HG02840 (cell line): ENCODE data around the gene HDAC9.

Experiments used
- ATAC-seq: cut with Tn5 transposase; IDR thresholded peaks from one replicate; pipeline ENCODE4 v1.9.1; 2021; ENCODE audit warnings: mild to moderate bottlenecking, moderate library complexity, moderate number of reproducible peaks; ENCODE audit not compliant: unreplicated experiment, low FRiP score

HDAC9 gene

DNA sequence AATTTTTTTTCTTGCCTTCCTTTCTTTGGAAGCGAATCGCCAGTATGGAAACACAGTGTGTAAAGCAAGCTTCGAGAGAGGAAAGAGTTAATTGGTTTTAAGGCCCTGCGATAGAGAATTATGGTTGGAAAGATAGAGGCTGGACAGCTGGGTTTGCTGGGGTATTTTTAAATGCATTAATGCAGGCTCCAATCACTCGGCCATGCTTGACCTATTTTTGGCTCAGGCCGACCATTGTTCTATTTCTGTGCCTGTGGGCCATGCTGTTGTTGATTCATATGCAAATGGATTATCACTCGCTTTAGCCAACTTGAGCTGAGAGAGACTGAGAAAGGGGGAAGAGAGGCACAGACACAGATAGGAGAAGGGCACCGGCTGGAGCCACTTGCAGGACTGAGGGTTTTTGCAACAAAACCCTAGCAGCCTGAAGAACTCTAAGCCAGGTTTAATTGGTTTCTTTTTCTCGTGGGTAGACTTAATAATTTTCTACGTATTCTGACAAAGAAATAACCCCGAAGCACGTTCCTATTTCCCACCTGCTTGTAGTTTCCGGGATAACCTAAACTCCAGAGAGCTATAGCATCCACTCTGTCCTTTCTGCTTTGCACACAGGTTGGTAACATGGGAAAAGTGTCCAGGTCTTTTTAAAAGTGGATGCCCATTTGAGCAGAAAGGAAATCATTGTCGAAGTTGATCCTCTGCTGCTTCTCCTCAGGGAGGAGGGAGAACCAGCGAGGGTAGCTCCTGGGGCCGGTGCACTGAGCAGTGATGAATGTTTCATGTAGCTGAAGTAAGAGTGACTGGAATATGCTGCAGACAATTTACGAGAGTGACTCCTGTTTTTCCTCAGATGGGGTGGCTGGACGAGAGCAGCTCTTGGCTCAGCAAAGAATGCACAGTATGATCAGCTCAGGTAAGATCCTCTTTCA, at the start of gene HDAC9:
Gene HDAC9, plus strand, starts transcription at position 338 of the 929 bp plus-strand sequence. Its CDS starts 554 bp downstream, at position 892.
- peak; percentile 76 for ATAC-seq

DNA sequence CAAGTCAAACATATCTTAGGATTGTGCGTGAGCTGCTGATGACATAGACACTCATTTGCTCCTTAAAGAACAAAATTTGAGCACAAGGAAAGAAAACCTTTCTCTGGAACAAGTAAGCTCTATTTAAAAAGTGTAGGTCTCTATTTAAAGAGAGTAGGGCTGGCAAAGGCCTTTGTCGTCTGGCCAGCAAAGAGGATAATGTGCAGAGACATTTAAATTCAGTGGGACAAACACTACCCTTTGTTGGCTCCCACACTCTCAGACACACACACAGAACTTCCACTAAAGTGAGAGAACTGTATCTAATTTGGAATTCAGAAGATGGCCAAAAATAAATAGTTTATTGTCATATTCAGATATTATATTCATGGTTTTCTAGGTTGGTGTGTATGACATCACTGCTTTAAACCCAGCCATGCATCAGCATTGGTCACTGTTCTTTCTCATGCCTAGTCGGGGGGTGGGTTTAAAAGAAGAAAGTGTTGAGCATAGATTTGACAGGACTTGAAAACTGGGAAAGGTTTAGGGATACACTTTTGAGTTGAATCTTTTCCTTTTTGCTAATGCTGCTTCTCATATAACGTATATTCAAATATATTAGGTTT, 49.5 kb upstream of the HDAC9 start:
- ATAC-seq, result no peak

DNA sequence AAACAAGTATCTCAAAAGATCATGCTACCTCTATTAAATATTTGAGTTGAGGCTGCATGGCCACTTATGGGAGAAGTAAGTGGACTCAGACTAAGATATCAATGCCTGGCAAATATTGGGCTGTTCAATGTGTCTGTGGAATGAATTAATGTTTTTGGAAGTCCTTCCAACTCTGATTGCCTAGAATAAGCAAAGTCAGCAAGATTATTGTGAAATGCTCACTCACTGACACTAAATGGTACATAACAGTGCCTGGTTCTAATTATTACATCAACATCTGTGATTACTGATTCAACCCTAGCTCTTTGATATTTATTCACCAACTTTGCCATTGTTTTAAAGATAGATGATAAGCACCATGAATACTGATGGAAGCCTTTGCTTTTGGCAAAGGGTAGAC, 45.5 kb upstream of the HDAC9 start:
- no peak for ATAC-seq

DNA sequence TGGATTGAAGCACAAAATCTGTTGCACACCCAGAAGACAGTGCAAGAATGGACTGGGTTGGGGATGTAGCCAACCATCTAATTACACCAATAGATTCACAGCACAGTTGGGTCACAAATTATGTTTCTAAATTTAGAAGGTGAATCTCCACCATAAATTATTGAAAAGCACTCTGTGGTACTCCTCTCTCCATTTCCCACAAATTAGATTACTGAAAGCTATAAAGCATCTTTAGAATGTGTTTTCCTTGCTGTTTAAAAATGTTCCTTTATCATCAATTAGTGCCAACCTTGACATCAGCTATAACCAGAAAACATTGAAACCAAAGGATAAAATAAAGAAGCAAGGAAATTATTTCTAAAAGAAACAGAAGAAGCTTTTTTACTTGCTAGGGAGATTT, 39.9 kb upstream of the HDAC9 start:
- ATAC-seq, result no peak

DNA sequence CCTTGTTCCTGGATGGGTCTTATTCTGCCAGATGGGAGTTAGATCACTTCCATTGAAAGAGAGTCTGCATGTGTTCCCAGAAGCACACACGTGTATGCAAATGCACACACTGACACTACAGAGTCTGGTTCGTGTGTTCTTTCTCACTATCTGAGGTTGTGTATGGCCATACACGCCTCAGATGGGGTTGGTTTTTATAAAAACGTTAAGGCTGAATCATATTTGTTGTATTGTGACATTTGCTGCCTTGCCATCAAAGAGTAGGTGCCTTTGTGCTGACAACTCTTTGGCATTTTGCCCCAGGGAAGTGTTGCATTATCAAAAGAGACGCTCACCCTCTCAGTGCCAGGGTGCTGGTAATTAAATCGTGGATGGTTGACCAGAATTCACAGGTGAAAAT, 37.7 kb upstream of the HDAC9 start:
- no peak for ATAC-seq

DNA sequence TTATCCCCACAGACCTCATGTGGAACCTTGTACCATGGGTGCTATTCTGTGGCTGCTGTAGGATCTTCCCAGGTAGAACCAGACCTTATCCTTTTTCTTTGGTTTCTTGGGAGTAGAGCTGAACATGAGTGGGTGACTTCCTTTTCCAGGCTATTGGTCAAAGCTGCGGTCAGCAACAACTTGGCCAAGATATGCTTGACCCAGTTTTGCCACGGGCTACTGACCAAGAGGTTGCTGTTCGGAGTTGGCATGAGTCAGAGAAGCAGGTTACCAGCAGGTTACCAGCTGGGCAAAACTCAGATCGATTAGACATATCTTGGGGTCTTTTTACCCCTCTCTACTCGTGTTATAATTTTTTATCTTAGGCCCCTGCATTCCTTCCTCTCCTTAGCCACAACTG, 36.7 kb upstream of the HDAC9 start:
- ATAC-seq, result no peak

DNA sequence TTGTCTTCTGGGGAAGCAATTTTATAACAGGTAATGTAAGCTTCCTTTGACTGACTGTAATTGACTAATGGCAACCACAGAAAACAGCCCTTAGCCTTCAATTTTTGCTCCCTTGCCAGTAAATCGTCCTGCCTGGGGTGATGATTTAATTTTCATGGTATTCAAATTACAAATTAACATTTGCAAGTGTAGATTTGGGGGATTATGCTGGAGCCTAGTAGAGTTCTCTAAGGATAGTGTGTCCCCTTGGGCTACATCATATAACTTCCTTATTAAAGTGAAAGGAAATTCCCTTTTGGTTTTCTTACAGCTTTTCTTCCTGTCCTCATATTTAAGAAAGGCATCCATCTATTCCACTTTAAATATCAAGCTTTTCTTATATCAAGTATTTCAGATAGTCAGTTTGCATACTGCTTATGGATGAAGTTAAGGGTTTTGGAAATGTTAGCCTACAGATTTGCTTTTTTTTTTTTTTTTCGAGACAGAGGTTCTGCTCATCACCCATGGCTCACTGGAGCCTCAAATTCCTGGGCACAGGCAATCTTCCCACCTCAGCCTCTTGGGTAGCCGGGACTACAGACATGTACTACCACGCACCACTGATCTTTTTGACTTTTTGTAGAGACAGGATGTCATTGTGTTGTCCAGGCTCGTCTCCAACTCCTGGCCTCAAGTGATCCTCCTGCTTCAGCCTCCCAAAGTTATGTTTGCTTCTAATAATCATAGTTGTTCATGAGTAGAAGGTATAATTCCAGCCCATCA, 35.9 kb upstream of the HDAC9 start:
- ATAC-seq, result no peak

DNA sequence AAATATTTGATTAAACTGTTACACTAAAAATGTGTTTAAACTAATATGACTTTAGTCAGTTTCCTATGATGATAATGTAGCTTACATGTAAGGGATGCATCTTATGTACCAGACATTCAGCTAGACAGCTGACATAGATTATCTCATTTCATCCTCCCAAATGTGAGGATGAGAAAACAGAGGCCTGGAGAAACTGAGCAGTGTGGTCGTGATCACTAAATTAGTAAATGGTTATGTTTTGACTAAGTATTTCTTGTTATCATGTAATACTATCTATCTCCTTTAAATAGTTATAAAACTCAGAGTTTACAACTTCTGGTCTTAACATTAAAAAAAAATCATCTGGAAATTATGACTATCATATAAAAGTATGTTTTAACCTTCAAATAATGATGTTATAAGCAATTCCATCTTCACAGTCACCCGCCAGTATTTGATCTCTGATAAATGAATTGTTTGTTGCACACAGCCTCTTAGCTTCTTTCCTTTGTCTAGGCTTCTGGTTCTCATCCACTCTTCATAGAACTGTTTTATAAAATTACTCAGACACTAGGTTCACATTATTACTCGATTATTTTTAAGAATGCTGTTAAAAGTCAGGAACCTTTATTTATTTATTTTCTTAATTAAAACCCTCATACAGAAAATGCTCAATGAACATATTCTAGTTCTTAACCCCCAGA, 33.6 kb upstream of the HDAC9 start:
- no peak for ATAC-seq

DNA sequence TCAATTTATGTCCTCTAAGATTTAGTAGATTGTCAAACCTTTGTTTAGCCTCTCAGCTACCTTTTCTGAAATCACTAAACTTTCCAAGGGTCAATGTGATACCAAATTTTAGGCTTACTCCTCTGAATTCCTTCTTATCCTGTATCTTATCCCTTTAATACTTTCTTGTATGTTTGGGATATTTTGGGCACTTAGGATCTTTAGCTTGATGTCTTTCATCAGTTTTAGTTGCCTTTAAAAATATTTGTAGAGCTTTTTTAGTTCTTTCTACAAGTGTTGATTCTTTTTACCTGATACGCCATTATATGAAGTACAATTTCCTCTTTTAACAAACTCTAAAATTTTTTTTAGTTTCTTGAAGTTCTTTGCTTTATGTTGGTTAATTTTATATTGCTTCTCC, 30.7 kb upstream of the HDAC9 start:
- ATAC-seq, result no peak

DNA sequence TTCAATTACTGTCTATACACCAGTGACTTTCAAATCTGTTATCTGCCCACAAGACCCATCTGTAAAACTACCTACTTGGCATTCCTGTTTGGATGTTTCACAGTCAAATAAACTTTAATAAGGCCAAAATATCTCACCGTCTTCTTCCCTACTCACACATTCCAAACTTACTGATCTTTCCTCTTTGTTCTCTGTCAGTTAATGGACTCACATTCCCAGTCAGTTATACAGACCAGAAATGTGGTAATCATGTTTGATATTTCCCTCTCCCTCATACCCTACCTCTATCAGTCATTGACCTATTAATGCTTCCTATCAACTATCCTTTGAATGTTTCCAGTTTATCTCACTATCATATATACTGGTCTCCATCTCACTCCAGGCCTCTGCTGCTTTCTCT, 28.5 kb upstream of the HDAC9 start:
- ATAC-seq, result no peak

DNA sequence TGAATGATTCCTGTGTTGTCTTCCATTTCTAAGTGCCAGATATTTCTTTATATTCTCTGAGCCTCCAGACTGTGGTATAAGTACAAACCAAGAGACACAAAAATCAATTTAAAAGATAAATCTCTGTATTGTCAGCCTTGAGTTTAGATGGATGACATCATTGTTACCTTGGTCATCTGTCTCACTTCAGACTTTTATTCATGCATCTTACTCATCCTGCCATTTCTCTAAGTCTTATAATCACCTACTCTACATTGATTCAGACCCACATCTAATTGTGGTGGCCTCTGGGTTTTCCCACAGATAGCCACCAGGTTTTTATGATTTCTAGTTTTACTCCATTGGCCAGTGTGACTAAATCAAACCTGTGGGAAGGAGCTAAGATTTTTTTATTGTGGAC, 26.8 kb upstream of the HDAC9 start:
- ATAC-seq, result no peak

DNA sequence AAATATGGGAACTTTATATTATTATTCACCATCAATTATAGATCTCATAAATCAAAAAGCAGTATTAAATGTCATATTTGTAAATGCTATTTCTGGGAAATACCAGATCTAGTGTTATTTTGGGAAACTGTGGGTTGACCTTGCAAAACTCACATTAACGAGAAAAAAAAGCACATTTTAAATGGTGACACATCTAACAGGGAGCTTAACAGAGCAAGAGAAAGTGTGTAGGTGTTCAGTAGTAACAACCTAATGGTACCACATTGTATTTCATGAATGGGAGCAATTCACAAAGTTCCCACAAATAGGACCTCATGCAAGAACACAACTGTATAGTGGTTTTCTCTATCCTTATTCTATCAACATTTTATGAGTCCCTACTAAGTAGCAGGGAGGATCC, 26.2 kb upstream of the HDAC9 start:
- no peak for ATAC-seq

DNA sequence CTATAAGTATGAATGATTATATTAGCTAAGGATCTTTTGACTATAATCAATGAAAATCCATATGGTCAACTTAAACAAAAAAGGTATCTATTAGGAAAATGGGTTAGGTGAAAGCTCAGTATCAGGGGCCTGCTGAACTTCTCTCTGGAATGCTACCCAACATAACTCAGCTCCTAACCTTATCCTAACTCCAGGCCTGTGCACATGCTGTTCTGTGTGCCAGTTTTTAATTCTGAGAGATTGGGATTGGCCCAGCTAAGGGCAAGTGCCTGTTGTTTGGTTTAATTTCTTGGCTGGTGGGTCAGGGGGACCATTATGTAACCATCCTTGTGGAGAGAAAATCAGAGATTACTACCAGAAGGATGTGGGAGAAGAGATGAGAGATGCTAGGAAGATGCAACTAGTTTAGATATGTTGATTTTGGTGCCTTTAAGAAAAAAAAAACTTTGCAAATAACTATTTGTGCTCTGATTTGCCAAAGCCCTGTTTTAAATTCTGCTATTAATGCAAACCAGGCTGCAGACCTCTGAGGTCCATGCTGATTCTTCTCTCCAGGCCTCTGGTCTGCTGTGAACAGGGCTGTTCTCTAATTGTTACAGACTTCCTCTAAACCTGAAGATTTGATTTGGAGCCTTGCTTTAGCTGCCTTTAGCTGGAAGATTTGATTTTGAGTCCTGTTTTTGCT, 23.9 kb upstream of the HDAC9 start:
- no peak for ATAC-seq

DNA sequence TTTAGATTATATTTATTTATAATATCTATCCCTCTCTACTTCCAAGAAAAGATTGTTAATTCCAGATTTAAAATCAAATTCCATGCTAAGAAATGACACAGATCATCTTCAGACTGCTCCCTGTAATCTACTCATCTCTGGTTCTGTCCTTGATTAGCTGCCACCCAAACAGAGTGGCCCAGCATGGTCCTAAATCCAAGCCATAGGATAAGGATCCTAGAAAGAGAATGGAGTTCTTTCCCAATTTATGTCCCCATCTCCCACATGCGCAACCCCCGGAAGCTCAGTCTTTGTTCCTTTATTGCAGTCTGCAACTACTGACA, 23.4 kb upstream of the HDAC9 start:
- ATAC-seq, result no peak

DNA sequence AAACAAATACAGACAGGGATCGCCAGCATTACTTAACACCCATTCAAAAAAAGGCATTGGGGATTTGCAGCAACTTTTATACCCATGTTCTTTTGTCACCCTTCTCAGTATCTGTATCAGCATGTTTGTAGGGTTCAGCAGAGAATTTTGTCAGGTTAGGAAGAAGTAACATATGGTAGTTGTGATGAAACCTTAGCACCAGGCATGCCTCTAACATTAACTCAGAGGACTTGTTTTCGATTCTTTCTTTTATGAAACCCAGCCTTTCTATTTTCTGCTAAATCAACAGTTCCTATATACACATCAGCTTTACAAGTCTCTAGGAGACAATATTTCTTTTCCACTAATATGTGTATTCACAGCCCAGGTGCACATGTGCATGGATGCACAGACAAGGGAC, 22.4 kb upstream of the HDAC9 start:
- ATAC-seq, result no peak

DNA sequence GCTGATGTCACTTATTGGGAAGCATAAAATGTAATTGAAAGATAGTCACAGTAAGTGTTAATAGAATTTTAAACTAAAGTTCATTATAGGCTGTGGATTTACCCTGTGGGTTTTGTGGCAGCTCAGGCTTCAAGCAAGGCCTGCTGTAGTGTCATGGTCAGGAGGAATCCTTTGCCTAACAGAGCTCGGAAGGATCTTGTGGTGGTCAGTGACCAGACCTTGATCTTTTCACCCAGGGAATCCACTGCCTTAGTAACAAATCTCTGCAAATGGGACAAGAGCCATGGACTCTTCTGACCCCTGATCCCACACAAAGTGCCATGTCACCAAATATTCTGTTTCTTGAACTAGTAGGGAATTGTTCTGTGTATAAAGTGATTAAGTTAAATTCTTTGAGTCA, 20.6 kb upstream of the HDAC9 start:
- ATAC-seq, result no peak

DNA sequence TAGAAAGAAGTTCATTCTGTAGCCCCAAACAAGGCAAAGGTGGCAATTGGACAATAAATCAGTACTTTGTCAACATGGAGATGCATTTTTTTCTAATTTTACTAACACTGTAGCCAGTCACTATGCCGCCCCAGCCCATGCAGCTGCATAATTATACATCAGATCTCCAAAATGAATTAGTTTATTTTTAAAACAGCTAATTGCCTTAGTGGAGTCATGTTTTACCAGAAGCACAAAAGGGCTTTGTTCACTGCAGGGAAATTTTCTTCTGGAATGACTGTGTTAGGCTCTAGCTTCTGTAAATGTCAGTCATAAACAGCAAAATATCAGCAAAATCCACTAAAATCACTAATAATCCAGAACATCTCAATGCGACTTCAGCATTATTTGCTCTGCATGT, 20.1 kb upstream of the HDAC9 start:
- no peak for ATAC-seq

DNA sequence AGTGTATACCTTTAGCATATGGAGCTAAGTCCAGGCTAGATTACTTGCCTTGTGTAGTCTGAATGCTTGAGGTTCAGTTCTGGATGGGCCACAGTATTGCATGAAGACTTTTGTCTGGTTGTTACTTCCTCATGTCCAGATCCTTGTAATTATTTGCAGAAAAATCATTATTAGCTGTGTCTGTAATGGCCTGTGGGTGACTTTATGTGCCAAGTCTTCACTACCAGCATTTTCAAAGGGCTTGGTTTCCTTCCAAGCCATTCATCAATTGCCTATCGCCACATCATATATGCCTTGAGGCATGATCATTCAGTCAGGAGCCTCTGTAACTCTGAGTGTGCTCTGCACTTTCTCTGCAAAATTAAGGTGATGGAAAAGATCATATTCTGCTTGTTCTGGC, 13.8 kb upstream of the HDAC9 start:
- ATAC-seq, result no peak

DNA sequence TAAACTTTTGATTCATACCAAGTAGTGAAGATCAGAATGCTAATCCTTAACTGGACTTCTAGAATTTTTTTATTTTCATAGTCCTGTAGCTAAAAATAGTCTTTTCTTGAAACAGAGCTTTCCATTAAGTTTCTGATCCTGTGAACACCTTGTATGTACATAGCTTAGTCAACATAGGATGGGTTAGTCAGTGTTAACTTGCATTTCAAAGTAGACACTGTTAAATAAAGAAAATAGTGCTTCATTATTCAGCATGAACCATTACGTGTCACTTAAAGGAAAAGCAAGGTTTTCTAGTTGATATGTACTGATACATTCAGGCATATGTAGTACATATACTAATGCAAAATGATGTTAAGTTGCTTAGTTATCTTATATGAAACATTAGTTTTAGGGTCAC, 7.5 kb upstream of the HDAC9 start:
- no peak for ATAC-seq

DNA sequence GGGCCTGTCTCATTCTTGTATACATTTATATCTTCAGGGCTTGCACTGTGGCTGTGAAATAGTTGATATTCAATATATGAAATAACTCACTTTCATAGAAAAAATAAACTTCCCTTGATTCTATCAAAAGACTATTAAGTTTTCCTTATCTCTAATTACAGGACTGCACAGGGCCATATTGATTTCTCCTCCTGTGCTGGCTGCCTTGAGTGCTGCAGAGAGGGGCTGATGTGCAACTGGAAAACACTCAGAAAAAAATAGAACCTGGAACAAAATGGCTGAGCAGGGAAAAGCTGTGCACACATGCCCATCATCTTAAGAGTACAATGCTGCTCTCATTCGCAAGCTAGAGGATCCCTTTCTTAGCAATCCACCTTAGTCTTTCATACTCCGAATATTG, 5.9 kb upstream of the HDAC9 start:
- ATAC-seq, result no peak
